Measurements from ENCODE around the gene VRK1.
A peak's percentile ranks its signal among the peaks of the same experiment; 100 is the strongest.

VRK1 gene

DNA sequence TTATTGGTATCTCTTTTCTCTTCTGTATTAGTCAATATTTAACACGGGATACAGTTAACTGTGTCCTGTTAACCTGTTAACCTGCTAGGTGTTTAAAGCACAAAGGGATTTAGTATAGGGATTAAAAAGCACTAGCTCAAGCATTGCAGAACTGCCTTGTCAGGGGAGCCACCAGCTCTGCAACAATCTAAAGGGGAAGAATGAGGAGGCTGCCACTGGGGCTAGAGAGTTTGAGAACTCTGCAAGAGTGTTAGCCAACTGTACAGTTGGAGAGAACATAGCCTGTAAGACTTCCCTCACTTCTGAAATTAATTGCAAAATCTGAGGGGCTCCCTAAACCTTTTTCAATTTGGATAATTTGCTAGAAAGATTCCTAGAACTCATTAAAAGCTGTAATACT lies 6.5 kb upstream of the VRK1 start:
- DNase-seq (ENCODE audit: low read depth in 2 of 3, low spot score in 2 of 3) = no peak

DNA sequence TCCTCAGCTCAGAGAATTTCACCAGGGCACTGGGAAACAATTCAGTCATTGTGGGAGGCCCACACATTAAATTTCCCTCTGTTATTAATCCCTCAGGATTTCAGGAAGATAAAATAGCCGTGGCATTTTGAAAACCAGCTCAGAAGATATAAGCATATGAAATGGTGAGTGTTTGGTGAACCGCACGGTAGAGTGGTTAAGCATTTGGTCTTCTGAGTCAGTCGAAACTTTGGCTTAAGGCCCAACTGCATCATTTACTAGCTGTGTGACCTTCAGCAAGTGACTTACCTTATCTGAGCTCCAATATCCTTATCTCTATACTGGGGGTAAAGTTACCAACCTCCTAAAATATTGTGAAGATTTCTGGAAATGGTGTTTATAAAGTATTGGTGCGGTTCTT lies 5.2 kb upstream of the VRK1 start:
- no peak for DNase-seq (ENCODE audit: low read depth in 2 of 3, low spot score in 2 of 3)

DNA sequence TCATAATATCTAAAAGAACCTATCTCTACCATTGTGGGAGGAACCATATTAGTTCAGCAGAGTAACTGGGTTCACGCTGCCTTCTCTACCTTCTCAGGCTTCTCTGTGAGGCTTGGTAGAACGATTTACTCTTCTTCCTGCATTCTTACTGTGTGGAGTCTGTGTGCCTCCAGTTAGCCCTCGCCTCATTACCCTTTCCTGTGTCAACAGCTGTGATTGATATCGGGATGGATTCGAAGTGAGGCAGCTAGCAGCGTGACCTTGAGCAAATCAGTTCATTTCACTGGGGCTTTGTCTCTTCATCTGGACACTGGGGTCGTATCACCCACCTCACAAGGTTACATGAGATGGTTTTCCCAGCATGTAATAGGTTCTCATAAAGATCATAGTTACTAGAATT lies 4.6 kb upstream of the VRK1 start:
- DNase-seq (ENCODE audit: low read depth in 2 of 3, low spot score in 2 of 3) = no peak

DNA sequence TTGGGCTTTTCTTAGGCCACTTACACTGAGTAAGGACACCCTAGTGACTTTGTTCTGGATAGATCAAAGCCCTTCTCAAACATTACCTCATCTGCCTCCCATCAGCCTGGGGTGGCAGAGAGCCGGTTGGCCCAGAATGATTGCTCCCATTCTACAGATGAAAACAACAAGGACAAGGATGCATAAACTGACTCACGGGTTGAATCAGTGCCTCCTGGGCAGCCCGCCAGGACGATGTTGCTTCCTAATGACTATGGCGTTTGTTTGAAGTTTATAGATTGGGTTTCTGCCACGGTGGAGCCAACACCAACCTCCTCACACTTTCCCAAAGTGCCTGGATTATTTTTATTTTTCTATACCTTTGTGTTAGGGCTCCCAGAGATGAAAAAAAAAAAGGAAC lies 3.6 kb upstream of the VRK1 start:
- DNase-seq (ENCODE audit: low read depth in 2 of 3, low spot score in 2 of 3) = no peak

DNA sequence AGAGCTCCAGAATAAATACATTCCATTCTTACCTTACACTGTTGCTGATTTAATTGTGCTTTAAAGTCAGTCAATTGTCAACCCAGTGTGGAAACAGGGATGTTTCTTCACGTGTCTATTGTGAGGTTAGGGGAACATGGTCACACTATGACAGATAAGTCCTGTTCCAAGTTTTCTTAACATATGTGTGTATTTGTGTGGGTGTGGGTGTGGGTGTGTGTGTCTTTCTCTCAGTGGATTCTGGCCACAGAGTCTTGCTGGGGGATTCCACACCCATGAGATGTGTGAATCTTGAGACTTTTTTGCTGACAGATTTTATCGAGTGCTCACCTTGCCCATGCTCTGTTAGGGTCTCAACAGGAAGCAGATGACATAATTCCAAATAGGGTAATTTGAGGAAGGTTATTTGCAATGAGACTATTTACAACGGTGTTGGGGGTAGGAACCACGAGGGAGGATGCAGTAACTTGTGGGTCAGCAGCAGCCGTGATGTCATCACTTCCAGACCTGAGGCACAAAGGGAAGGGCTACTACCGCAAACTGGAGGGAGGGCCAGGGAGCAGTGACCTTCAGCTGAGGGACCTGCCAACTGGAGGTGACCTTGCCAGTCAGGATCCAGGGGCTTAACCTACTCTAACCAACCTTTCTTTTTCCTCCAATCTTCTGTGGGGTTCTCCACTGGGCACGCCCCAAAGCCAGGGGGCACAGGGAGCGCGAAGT lies 1.9 kb upstream of the VRK1 start:
- DNase-seq (ENCODE audit: low read depth in 2 of 3, low spot score in 2 of 3) = no peak

DNA sequence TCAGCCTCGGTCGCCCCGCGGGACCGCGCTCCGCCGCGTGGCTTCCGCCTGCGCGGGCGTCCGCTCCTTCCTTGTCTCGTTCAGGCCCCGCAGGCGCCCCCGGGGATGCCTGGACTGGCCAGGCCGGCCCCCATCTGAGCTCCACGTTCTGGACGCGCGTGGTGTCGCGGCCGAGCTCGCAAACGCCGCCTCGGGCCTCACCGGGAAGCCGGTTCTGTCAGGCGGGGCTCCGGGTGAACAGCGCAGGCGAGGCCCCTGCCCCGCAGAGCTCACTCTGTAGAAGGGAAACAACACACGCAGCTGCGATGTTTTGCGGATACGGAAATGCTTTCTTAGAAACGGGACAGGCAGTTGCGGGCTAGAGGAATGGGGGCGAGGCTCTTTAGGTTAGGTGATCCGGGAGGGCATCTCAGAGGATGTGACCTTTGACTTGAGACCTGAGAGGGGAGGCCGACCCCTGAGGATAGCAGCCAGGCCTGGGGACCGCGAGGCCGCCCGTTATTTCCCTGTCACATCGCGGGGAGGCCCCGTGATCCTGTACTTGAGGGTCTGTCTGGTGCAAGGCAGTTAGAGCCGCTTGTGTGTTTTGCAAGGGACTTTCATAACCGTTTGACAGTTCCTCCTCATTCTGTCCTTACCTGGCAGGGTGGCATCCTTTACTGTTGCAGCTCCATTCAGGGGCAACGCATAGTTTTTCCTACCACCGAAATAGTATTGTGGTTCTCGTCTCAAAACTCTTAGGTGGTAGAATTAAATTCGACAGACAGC lies 584 bp downstream of the VRK1 start:
- DNase-seq (ENCODE audit: low read depth in 2 of 3, low spot score in 2 of 3) = peak; percentile 4 to 17 (median 7)

DNA sequence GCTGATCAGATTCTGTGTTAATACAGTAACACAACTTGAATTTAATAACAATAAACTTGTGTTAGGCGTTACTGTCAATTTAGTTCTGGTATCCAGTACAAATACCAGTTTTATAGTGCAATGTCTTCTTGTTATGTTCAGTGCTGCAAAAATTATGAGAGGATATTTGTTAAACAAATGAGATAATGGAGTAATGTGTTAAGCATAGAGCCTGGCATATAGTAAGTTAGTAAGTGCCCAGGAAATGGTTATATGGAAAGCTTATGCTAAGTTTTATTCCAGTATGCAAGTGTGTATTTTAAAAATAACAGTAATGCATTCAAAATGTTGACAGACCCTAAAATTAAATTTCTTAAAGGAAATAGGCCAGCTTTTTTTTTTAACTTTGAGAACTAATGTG lies 1.8 kb downstream of the VRK1 start:
- DNase-seq (ENCODE audit: low read depth in 2 of 3, low spot score in 2 of 3) = no peak

DNA sequence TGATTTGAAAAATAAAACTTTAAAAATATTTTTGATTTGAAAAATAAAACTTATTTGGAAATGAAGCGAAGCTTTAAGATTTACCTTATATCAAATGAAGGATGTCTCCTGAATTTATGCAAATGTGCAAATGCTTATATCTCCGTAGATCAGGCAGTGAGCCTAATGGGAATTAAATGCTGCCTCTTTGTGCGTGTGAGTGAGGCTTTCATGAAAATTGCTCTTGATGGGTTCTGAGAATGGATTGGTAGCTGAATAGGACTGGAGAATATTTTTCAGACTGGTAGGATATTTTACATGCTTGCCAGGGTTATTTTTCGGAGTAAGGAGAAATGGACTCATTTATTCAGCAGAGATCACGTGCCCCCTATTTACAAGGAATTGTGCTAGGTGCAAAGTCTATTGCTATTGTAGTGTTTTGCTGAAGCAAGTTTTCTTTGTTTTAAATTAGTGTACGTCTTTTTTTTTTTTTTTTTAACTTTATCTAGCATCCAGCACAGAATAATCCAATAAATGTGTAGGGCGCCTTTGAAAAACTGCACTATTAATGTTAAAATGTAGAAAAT lies 2.4 kb downstream of the VRK1 start:
- DNase-seq (ENCODE audit: low read depth in 2 of 3, low spot score in 2 of 3) = no peak

DNA sequence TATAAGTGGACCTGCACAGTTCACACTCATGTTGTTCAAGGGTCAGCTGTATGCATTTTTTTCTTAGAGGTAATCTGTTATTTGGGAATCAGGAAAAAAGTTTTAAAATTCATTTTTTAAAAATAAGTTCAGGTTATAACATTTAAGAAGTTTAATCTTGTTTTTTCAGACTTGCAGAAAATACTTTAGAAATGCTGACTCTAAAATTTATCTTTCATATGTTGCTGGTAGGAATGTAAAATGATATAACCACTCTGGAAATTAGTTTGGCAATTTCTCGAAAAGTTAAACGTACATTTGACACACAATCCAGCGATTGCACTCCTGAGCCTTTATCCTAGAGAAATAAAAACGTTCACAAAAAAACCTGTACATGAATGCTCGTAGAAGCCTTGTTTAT lies 4.7 kb downstream of the VRK1 start:
- no peak for DNase-seq (ENCODE audit: low read depth in 2 of 3, low spot score in 2 of 3)

DNA sequence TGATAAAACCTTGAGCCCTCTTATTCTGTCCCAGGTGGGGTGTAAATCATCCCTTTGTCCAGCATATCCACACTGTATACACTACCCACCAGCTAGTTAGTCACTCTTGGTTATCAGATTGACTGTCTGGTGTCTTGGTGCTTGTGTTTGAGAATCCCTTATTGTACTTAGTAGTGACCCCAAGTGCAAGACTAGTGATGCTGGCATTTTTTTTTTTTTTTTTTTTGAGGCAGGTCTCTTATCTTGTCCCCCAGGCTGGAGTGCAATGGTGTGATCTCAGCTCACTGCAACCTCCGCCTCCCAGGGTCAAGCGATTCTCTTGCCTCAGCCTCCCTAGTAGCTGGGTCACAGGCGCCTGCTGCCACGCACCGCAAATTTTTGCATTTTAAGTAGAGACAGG lies 5.8 kb downstream of the VRK1 start:
- no peak for DNase-seq (ENCODE audit: low read depth in 2 of 3, low spot score in 2 of 3)

DNA sequence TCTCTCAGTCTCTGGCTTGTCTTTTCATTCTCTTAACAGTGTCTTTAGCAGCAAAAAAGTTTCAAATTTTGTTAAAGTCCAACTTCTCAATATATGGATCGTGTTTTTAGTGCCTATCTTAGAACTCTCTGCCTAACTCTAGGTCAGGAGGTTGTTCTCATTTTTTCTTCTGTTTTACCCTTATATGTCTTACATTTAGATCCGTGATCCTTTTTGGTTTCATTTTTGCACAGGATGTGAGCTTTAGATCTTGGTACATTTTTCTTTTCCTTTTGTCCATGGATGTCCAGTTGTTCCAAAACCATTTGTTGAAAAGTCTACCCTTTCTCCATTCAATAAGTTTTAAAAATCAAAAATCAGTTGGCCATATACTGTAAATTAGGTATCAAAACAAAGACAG lies 6.8 kb downstream of the VRK1 start:
- no peak for DNase-seq (ENCODE audit: low read depth in 2 of 3, low spot score in 2 of 3)

DNA sequence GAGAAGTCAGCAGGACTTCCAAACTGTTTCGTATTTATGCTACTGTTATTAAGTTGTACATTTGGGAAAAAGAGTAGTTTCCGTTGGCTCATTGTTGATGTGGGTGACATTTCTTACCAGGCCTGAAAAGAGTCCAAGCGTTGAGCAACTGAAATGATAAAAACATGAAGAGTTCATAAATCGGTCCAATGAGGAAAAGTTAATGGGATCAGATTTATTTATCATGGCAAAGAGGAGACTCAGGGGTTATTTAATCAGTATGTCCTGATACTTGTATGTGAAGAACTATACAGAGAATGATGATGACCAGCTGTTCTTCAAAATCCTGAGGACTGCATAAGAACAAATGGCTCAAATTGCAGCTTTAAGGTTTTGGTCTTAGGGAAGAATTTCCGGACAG lies 7.7 kb downstream of the VRK1 start:
- DNase-seq (ENCODE audit: low read depth in 2 of 3, low spot score in 2 of 3) = no peak

DNA sequence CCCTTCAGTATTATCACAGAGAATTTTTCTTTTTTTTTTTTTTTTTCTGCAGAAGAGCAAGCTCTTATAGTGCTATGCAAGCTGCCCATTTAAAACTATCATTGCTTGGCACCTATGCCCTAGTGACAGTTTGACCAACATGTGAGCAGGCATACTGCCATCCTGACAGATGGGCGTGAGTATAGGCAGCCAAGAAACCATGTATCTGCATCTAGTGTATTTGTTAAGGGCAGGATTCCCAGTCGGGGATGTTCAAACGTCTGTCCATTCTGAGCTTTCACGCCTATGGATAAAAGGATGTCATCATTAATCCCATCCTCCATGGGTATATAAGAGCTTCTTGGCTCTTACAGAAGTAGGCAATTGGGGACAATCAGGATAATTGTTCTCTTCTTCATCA lies 8.8 kb downstream of the VRK1 start:
- no peak for DNase-seq (ENCODE audit: low read depth in 2 of 3, low spot score in 2 of 3)

DNA sequence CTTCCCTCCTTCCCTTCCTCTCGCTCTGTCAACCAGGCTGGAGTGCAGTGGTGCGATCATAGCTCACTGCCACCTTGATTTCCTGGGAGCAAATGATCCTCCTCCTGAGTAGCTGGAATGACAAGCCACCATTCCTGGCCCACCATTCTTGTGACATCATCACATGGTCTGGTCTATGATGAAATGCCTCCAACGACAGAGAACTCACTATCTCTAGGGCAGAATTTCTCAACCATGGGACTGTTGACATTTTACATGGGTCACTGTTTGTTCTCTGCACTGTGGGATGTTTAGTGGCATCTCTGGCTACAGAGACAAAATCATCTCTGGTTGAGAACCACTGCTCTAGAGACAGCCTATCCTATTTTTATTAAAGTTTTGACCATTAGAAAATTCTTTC lies 9.7 kb downstream of the VRK1 start:
- no peak for DNase-seq (ENCODE audit: low read depth in 2 of 3, low spot score in 2 of 3)

DNA sequence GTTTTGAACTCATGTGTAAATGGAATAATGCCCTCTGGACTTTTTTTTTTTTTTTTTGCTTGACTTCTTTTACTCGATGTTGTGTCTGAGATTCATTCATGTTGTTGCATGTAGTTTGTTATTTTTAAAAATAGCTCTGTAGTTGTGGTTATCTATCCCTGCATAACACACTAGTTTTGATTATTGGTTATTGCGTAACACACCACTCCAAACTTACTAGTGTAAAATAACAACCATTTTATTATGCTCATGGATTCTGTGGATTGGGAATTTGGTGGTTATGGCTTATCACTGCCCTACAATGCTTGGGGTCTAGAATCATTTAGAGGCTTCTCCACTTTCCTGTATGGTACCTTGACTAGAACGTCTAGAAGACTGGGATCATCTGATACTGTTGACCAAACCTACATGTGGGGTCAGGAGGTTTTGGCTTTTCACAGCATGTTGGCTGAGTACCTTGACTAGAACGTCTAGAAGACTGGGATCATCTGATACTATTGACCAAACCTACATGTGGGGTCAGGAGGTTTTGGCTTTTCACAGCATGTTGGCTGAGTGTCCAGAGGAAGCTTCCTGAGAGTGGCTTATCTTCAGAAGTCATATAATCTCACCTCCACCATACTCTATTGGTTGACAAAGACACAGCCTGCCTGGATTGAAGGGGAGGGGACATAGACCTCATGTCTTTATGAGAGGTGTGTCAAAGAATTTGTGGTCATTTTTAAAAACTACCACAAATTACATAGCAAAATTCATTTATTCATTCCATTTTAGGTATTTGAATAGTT lies 11.6 kb downstream of the VRK1 start:
- DNase-seq (ENCODE audit: low read depth in 2 of 3, low spot score in 2 of 3) = no peak

DNA sequence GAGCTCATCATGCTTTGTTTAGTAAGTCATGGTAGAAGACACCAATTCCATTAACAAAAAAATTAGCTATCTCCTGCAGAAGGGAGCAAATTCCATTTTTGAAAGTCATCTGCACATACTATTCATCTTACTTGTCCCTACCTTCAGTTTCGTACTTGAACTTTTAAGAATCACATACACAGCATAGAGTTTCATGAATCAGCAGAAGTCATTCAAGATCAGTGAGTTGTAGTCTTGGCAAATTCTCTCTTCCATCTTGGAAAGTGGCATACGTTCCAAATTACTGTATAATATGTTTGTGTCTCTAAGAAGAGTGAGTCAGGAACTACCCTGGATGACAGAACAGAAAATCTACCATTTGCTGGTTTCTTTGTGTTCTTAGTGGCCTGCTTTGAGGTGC lies 14.1 kb downstream of the VRK1 start:
- DNase-seq (ENCODE audit: low read depth in 2 of 3, low spot score in 2 of 3) = no peak

DNA sequence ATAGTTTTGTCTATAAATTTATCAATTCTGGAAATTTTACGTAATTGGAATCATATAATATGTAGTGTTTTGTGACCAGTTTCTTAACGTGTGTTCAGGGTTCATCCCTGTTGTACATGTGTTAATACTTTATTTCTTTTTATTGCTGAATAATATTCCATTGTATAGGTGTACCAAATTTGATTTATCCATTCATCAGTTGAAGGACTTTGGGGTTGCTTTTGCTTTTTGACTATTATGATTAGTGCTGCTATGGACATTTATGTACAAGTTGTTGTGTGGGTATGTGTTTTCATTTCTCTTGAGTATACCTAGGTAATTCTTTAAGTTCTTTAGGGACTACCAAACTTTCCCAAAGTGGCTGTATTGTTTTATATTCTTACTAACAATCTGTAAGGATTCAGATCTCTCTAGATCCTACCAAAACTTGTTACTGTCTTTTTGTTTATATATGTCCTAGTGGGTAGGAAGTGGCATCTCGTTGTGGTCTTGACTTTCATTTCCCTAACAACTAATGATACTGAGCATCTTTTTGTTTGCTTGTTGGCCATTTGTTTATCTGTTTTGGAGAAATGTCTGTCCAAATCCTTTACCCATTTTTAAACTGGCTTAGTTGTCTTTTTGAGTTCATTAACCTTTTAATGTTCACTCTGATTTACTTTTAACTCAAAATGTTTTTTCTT lies 14.9 kb downstream of the VRK1 start:
- DNase-seq (ENCODE audit: low read depth in 2 of 3, low spot score in 2 of 3) = no peak

DNA sequence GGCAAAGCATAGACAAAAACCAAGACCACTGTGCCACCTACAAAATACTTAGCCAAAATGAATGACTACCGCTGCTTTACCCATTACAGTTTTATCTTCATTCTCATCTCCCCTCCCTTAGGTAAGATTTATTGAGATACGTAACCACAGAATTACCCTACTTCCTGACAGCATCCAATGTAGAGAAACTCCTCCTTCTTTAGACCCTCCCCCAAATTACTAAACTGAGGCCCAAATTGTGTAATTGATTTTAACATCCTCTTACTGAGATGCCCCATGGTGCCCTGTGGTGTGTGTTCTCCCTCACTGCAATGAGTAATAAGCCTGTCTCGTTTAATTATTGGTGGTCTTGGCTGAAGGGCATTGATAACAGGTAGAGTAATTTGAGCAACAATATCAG lies 19.1 kb downstream of the VRK1 start:
- no peak for DNase-seq (ENCODE audit: low read depth in 2 of 3, low spot score in 2 of 3)

DNA sequence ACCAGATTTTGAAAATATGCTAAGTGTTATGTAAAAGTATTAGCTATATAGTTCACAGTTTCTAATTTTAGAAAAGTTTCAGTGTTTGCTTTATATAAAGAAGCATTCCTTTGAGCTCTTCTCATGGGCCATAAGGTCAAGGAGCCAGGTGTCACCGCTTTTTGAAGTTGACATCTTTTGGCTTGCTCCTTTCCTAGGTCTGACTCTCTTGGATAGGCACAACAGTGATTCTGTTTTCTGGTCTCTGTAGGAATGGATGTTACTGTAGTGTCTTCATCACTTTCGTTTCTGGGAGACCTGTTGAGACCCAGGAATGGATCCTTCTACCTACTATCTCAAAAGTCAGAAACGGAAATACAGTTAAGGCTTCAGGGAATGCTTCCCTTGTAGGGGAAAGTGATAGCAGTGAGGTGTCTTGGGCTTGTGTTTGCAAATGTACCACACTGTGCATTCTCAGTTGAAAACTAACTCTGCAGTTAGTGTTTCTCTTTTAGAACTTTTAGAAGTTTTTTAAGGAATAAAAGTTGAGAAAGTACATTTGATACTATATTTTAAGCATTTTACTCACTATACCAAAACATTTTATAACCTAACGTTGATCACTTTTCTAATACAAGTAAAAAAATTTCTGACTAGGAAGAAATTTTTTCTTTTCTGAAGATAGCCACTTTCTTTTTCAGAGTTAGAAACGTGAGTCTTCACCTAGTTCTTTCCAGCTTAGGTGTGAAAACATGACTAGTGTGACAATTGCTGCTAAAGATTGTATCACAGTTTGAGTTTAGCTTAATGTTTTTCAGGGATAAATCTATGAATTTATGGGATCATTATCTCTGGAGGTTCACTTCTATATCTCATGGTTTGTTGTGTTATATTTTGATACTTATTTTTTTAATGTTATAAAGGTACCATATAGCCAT lies 20.8 kb downstream of the VRK1 start:
- no peak for DNase-seq (ENCODE audit: low read depth in 2 of 3, low spot score in 2 of 3)

DNA sequence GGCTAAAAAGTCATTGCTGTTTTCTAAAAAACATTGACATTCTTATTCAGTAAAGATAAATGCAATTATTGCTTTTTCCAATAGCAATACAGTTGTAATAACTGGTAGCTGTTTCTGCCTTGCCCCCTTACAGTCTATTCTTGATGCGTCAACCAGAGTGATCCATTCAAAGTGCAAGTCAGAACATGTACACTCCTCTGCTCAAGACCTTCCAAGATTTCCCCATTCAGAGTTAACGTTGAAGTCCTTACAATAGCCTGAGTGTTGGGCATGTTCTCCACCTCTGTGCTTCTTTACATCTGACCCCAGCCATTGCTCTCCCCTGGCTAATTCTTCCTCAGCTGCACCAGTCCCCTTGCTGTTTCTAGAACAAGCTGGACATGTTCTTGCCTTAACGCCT lies 24.3 kb downstream of the VRK1 start:
- DNase-seq (ENCODE audit: low read depth in 2 of 3, low spot score in 2 of 3) = no peak

Measured in activated CD8-positive, alpha-beta memory T cell treated with anti-CD3 and anti-CD28 coated beads for 48 hours (primary cell).